OCI-LY7 (cell line): ENCODE results near the gene CCDC39. TPM values are rescaled to one million over a fixed set of nuclear protein-coding genes. Genes with fewer than 3 reads are reported as not detected.

Experiments used
- BruUV-seq: library from RNA; stranded (reverse); fragments of 400-500 nt; replicated peaks from 2 replicates; lab custom pipeline; 2021; lab: Mats Ljungman, UMichigan
- CTCF ChIA-PET: fragments of 300-600 bp; sonication (Branson Sonifier 250); formaldehyde crosslinking; loops from one replicate; lab custom pipeline; 2022; ENCODE audit warnings: antibody characterized with exemption; ENCODE audit not compliant: unreplicated experiment; lab: Charles Lee
- POLR2A ChIA-PET: fragments of 300-600 bp; sonication (Branson Sonifier 250); formaldehyde crosslinking; loops from one replicate; lab custom pipeline; 2022; ENCODE audit warnings: antibody characterized with exemption; lab: Charles Lee
- DNase-seq: peaks from one replicate; pipeline ENCODE4 v3.0.0-alpha.2; 2015; ENCODE audit warnings: low spot score
- H2AFZ ChIP-seq: fragments of 200-600 bp; sonication (generic), shearing (Covaris generic); 2 replicates; pipeline ENCODE4 v1.6.1; 2014; ENCODE audit warnings: mild to moderate bottlenecking, antibody characterized with exemption, low read length, moderate library complexity
- H3K27ac ChIP-seq: fragments of 200-600 bp; sonication (generic); 2 replicates; pipeline ENCODE4 v1.5.1; 2014; ENCODE audit warnings: mixed run types, low read depth, mild to moderate bottlenecking, moderate library complexity, low read length, inconsistent platforms; ENCODE audit not compliant: poor library complexity, severe bottlenecking
- H3K36me3 ChIP-seq: fragments of 200-600 bp; sonication (generic); 2 replicates; pipeline ENCODE4 v1.6.1; 2014; ENCODE audit warnings: mild to moderate bottlenecking, antibody characterized with exemption, low read length, moderate library complexity, mixed read lengths; ENCODE audit not compliant: insufficient read depth
- H3K4me1 ChIP-seq: fragments of 200-600 bp; sonication (generic); 2 replicates; pipeline ENCODE4 v1.5.1; 2014; ENCODE audit warnings: mild to moderate bottlenecking, low read length; ENCODE audit not compliant: insufficient read depth, poor library complexity, severe bottlenecking
- H3K4me2 ChIP-seq: fragments of 200-600 bp; sonication (generic); 2 replicates; pipeline ENCODE4 v1.6.1; 2014; ENCODE audit warnings: mild to moderate bottlenecking, low read length
- H3K4me3 ChIP-seq: fragments of 200-600 bp; sonication (generic); 2 replicates; pipeline ENCODE4 v1.5.1; 2014; ENCODE audit warnings: mild to moderate bottlenecking, low read depth, low read length; ENCODE audit not compliant: poor library complexity, severe bottlenecking
- H3K79me2 ChIP-seq: fragments of 200-600 bp; sonication (generic); 2 replicates; pipeline ENCODE4 v1.6.1; 2016; ENCODE audit warnings: low read depth, mild to moderate bottlenecking, low read length, moderate library complexity, mixed read lengths; ENCODE audit not compliant: insufficient read depth
- H3K9me2 ChIP-seq: fragments of 200-600 bp; sonication (generic); 2 replicates; pipeline ENCODE4 v1.6.1; 2016; ENCODE audit warnings: mild to moderate bottlenecking, low read length, mixed read lengths; ENCODE audit not compliant: insufficient read depth
- H3K9me3 ChIP-seq: fragments of 200-600 bp; sonication (generic); 2 replicates; pipeline ENCODE4 v1.6.1; 2014; ENCODE audit warnings: mild to moderate bottlenecking, mixed run types, low read length, mixed read lengths
- H4K20me1 ChIP-seq: fragments of 200-600 bp; sonication (generic); 2 replicates; pipeline ENCODE4 v1.6.1; 2014; ENCODE audit warnings: mild to moderate bottlenecking, antibody characterized with exemption, low read length, moderate library complexity, mixed read lengths; ENCODE audit not compliant: insufficient read depth
- EZH2phosphoT487 ChIP-seq: fragments of 200-600 bp; sonication (generic); IDR thresholded peaks from 2 replicates; pipeline ENCODE4 v1.6.1; 2018; ENCODE audit warnings: low read depth, borderline replicate concordance, mild to moderate bottlenecking, mixed run types, antibody characterized with exemption, low read length, moderate library complexity, mixed read lengths
- intact Hi-C: fragments of 100-400 bp; cut with micrococcal nuclease; formaldehyde crosslinking; loops from one replicate; pipeline ENCODE4 v1.10.0; 2022; ENCODE audit not compliant: unreplicated experiment
- small RNA-seq: library from RNA; depleted of rRNA; stranded (forward); fragments of <200 nt; gene quantifications from one replicate; pipeline ENCODE3, GENCODE V24; 2014
- total RNA-seq, 2 experiments: library from RNA; depleted of rRNA in 1 of 2; stranded (reverse); fragments of >200 nt in 1 of 2; shearing (Covaris generic) in 1 of 2; gene quantifications; 2 replicates each; pipeline ENCODE4 v1.2.3, GENCODE V29; 2014 to 2022
- TF ChIP-seq, protein P1 (sequence below): fragments of 200-600 bp; sonication (generic); conservative IDR thresholded peaks from 2 replicates; pipeline ENCODE4 v1.5.1; 2014; ENCODE audit warnings: mild to moderate bottlenecking, antibody characterized with exemption, low read length, moderate library complexity, mixed read lengths

CCDC39 gene
- total RNA-seq, 2 experiments from 2014 or later, result 0.03 TPM; not detected in 1

DNA sequence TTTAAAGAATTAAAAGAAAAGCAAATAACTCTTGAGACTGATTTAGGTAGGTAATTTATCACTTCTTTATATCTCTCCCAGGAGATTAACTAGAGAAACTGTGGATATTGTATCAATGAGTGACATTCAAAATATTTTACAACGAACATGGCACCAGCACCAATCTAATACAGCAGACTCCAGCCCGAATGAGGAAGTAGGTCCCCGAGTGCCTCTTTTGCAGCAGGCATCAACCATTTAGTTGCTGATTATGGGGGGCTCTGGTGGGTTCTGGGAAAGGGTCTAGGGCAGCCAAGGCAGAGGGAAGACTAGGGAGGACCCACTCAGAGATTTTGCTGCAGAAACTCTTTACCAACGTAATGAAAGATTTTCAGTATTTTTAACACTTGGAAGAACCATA lies 109.1 kb downstream of the CCDC39 start:
- H3K9me3 ChIP-seq, result no peaks in the 10 kb centered on the region
- no peaks in the 10 kb centered on the region for H3K79me2 ChIP-seq
- no peak overlapping the region for H3K4me3 ChIP-seq
- no peak overlapping the region for H3K27ac ChIP-seq
- H3K36me3 ChIP-seq, result no peaks in the 10 kb centered on the region
- peak overlapping the region; percentile 28; the same call in 1 of the 2 replicates for H3K4me2 ChIP-seq
- 0 out of 2 replicates have a peak overlapping the region, but pooled peaks have one; percentile 27 for H2AFZ ChIP-seq
- no peak for TF ChIP-seq EZH2phosphoT487
- TF ChIP-seq, protein P1, sequence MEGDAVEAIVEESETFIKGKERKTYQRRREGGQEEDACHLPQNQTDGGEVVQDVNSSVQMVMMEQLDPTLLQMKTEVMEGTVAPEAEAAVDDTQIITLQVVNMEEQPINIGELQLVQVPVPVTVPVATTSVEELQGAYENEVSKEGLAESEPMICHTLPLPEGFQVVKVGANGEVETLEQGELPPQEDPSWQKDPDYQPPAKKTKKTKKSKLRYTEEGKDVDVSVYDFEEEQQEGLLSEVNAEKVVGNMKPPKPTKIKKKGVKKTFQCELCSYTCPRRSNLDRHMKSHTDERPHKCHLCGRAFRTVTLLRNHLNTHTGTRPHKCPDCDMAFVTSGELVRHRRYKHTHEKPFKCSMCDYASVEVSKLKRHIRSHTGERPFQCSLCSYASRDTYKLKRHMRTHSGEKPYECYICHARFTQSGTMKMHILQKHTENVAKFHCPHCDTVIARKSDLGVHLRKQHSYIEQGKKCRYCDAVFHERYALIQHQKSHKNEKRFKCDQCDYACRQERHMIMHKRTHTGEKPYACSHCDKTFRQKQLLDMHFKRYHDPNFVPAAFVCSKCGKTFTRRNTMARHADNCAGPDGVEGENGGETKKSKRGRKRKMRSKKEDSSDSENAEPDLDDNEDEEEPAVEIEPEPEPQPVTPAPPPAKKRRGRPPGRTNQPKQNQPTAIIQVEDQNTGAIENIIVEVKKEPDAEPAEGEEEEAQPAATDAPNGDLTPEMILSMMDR, result no peak
- CTCF ChIA-PET, result no interaction called here
- no peak for DNase-seq
- intact Hi-C loops, result no loop called here
- H4K20me1 ChIP-seq, result no peaks in the 10 kb centered on the region
- POLR2A ChIA-PET, result interaction anchor here (0.6 kb wide), 1 partner anchor 15 kb away, joined by 3 read pairs; no protein-coding TSS in a partner anchor
- no peaks in the 10 kb centered on the region for H3K9me2 ChIP-seq
- no TSS peak for BruUV-seq
- H3K4me1 ChIP-seq, result peaks cover 8% of the 10 kb centered on the region

DNA sequence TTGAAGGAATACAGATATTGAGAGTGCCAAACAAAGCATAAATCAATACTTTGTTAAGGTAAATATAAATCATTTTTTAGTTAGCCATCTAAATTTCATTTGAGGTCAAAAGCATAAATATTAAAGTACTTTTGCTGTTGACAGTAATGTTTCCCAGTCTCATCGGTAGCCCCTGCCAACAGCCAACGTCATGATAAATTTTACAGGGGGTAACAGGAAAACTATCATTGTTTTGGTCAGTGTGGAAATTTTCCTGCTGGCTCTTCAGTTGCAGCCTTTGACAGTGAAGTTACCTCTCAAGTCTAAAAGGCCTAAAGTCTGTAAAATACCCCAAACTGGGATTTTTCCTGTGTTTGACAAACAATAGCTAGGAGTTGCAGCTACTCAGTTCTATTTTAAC lies 114.6 kb downstream of the CCDC39 start:
- DNase-seq, result no peak
- ChIA-PET CTCF (no interaction called here), POLR2A (no interaction called here)
- no peak overlapping the region for H3K4me3 ChIP-seq
- H3K9me2 ChIP-seq, result no peaks in the 10 kb centered on the region
- H3K36me3 ChIP-seq, result no peaks in the 10 kb centered on the region
- H2AFZ ChIP-seq, result no peak overlapping the region
- H3K27ac ChIP-seq, result no peak overlapping the region
- H3K4me2 ChIP-seq, result no peak overlapping the region
- TF ChIP-seq EZH2phosphoT487, result no peak
- TF ChIP-seq, protein P1, result no peak
- H4K20me1 ChIP-seq, result no peaks in the 10 kb centered on the region
- intact Hi-C loops, result no loop called here
- no peaks in the 10 kb centered on the region for H3K4me1 ChIP-seq
- no peaks in the 10 kb centered on the region for H3K9me3 ChIP-seq
- no TSS peak for BruUV-seq
- H3K79me2 ChIP-seq, result no peaks in the 10 kb centered on the region

Small RNA genes lying within 50 kb of the gene (small RNA-seq; reads per million reads assigned to genes)
- not detected for gene AC068298.1
- gene RNU6-486P, result not detected

Other genes with a start within 250 kb of the CCDC39 start
- gene TTC14, start 77.3 kb downstream of the CCDC39 start, total RNA-seq (2014; rRNA removed; shearing (Covaris generic)), result 40.6 and 52.4 TPM in 2 replicates
- gene TTC14, start 77.3 kb downstream of the CCDC39 start, total RNA-seq (2022), result 72.9 and 78.3 TPM in 2 replicates
- 90.6 and 142 TPM in 2 replicates for gene FXR1, start 233.2 kb upstream of the CCDC39 start, total RNA-seq (2014; rRNA removed; shearing (Covaris generic))
- gene FXR1, start 233.2 kb upstream of the CCDC39 start, total RNA-seq (2022), result 161 and 182 TPM in 2 replicates